Right hindlimb (tissue), 1 donor: ENCODE results near the gene RAI1.
"Not testable (repeated sequence)": the region's sequence is repeated elsewhere in the genome, so short reads cannot be mapped to it uniquely, and the experiment has no call there.

Source experiments
- DNase-seq: peaks from one replicate; pipeline ENCODE4 v3.0.0-alpha.2; 2018

The RAI1 gene

GRCh38 chr17:17806611-17807274, 125.5 kb downstream of the RAI1 start:
- DNase-seq: no peak

- DNase-seq: no peak
These were observed 126.2 kb downstream of the RAI1 start for GRCh38 chr17:17807440-17807839.

GRCh38 chr17:17808200-17808599, 126.9 kb downstream of the RAI1 start:
- not testable (repeated sequence) for DNase-seq

- no peak for DNase-seq
These were observed 127.6 kb downstream of the RAI1 start for GRCh38 chr17:17808706-17809432.

- DNase-seq: no peak
These were observed 128.3 kb downstream of the RAI1 start for GRCh38 chr17:17809531-17810083.

GRCh38 chr17:17810084-17810894, 129.0 kb downstream of the RAI1 start:
- DNase-seq: peak; percentile 85

- DNase-seq: no peak
These were observed 129.6 kb downstream of the RAI1 start for GRCh38 chr17:17810895-17811248.

GRCh38 chr17:17811381-17812210, 130.3 kb downstream of the RAI1 start:
- DNase-seq: peak; percentile 86

GRCh38 chr17:17812211-17813054, 131.2 kb downstream of the RAI1 start:
- DNase-seq: peak; percentile 82

GRCh38 chr17:17813055-17813724, 131.9 kb downstream of the RAI1 start:
- DNase-seq: no peak

- no peak for DNase-seq
These were observed 132.5 kb downstream of the RAI1 start for GRCh38 chr17:17813725-17814095.

- no peak for DNase-seq
These were observed 133.2 kb downstream of the RAI1 start for GRCh38 chr17:17814162-17815061.

GRCh38 chr17:17815062-17815406, 133.8 kb downstream of the RAI1 start:
- DNase-seq: no peak

- no peak for DNase-seq
These were observed 134.4 kb downstream of the RAI1 start for GRCh38 chr17:17815436-17816200.

GRCh38 chr17:17816240-17816814, 135.1 kb downstream of the RAI1 start:
- DNase-seq: no peak

- no peak for DNase-seq
These were observed 135.7 kb downstream of the RAI1 start for GRCh38 chr17:17816831-17817551.

- no peak for DNase-seq
These were observed 136.3 kb downstream of the RAI1 start for GRCh38 chr17:17817552-17817947.

- DNase-seq: no peak
These were observed 136.8 kb downstream of the RAI1 start for GRCh38 chr17:17818088-17818526.
